Panc1 (cell line): ENCODE results near the gene SYF2.

ENCODE experiments used
- POLR2AphosphoS5 ChIP-seq: IDR thresholded peaks from 2 replicates; pipeline ENCODE4 v1.6.1; 2012; ENCODE audit warnings: mild to moderate bottlenecking, low read depth, low read length, moderate library complexity
- SIN3A ChIP-seq: IDR thresholded peaks from 2 replicates; pipeline ENCODE4 v1.6.1; 2012; ENCODE audit warnings: low read depth, mild to moderate bottlenecking, low read length, moderate library complexity, borderline replicate concordance; ENCODE audit not compliant: insufficient read depth
- TCF7L2 ChIP-seq: IDR thresholded peaks from 2 replicates; pipeline ENCODE4 v1.6.1; 2011; ENCODE audit warnings: mild to moderate bottlenecking, low read depth, low read length, inconsistent platforms
- TF ChIP-seq, protein P1 (sequence below): fragments of 450-650 bp; IDR thresholded peaks from 2 replicates; pipeline ENCODE4 v1.5.1; 2017; ENCODE audit warnings: mild to moderate bottlenecking

DNA sequence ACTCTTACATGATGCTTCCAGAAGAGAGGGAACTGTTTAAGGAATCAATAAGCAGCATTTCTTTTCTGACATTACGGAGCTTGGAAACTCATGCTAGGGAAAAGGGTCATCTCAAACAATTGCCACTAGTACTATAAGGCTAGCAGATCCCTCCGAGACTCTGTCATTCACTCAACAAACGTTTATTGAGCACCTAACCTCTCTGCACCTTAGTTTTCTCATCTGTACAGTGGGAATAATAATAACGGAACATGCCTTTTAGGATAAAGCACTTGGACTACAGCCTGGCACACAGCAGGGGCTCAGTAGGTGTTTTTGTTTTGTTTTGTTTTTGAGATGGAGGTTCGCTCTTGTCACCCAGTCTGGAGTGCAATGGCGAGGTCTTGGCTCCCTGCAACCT, 51.3 kb downstream of the SYF2 start:
- TF ChIP-seq, protein P1, sequence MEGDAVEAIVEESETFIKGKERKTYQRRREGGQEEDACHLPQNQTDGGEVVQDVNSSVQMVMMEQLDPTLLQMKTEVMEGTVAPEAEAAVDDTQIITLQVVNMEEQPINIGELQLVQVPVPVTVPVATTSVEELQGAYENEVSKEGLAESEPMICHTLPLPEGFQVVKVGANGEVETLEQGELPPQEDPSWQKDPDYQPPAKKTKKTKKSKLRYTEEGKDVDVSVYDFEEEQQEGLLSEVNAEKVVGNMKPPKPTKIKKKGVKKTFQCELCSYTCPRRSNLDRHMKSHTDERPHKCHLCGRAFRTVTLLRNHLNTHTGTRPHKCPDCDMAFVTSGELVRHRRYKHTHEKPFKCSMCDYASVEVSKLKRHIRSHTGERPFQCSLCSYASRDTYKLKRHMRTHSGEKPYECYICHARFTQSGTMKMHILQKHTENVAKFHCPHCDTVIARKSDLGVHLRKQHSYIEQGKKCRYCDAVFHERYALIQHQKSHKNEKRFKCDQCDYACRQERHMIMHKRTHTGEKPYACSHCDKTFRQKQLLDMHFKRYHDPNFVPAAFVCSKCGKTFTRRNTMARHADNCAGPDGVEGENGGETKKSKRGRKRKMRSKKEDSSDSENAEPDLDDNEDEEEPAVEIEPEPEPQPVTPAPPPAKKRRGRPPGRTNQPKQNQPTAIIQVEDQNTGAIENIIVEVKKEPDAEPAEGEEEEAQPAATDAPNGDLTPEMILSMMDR, result no peak
- TF ChIP-seq POLR2AphosphoS5 (no peak), TCF7L2 (no peak), SIN3A (no peak)
